ENCODE results near the gene ZBTB22. TPM values are rescaled to one million over a fixed set of nuclear protein-coding genes. Genes with fewer than 3 reads are reported as not detected.

Gene ZBTB22
- polyA plus RNA-seq, 1 donor from 2014 or later: 16.5 TPM

- no peaks in the 10 kb centered on the region for H3F3A ChIP-seq (ENCODE audit: insufficient read depth, low read length, poor library complexity, severe bottlenecking)
- H3K9ac ChIP-seq (ENCODE audit: low read length): peak within 1 kb of the TSS; percentile 81
- H3K9me3 ChIP-seq (ENCODE audit: low read length): no peaks in the 10 kb centered on the region
- no peaks in the 10 kb centered on the region for H4K20me1 ChIP-seq (ENCODE audit: insufficient read depth)
- peaks cover 18% of the 10 kb centered on the region for H3K79me2 ChIP-seq (replicated peaks; ENCODE audit: insufficient read depth, low read length)
- H3K4me2 ChIP-seq (ENCODE audit: low read length): peak within 1 kb of the TSS; percentile 75
- peak within 1 kb of the TSS; percentile 77 for H3K27ac ChIP-seq (ENCODE audit: low read length)
- H3K9me2 ChIP-seq (ENCODE audit: insufficient read depth, low read length): no peaks in the 10 kb centered on the region
- peak within 1 kb of the TSS; percentile 65 for H2AFZ ChIP-seq (ENCODE audit: low read depth, low read length)
- H3K27me3 ChIP-seq (ENCODE audit: insufficient read depth, low read depth, low read length): no peaks in the 10 kb centered on the region
- peak within 1 kb of the TSS; percentile 82 for H3K4me3 ChIP-seq (ENCODE audit: low read length)
- no peaks in the 10 kb centered on the region for H3K36me3 ChIP-seq (ENCODE audit: insufficient read depth, low read length)
- peak; percentile 64 for TF ChIP-seq SMC3 (conservative IDR thresholded peaks at IDR 0.05; ENCODE audit: poor library complexity)
- TF ChIP-seq MXI1 (conservative IDR thresholded peaks at IDR 0.05; ENCODE audit: poor library complexity, severe bottlenecking): peak; percentile 72
- peak; percentile 53 for TF ChIP-seq RAD21 (conservative IDR thresholded peaks at IDR 0.05)
- peak; percentile 46 for TF ChIP-seq EP300 (conservative IDR thresholded peaks at IDR 0.05; ENCODE audit: poor library complexity, severe bottlenecking)
- peak; percentile 74 for TF ChIP-seq CTCF (IDR thresholded peaks at IDR 0.05; ENCODE audit: poor library complexity, severe bottlenecking)
- no peak for TF ChIP-seq EZH2 (IDR thresholded peaks at IDR 0.05; ENCODE audit: borderline replicate concordance, insufficient read depth, low read length, poor library complexity, severe bottlenecking)
- TF ChIP-seq TAF1 (IDR thresholded peaks at IDR 0.05; ENCODE audit: low read depth): no peak
- peak; percentile 47 for TF ChIP-seq REST (IDR thresholded peaks at IDR 0.05; ENCODE audit: borderline replicate concordance)
- TF ChIP-seq POLR2AphosphoS5 (IDR thresholded peaks at IDR 0.05): peak; percentile 70
Measured at GRCh38 chr6:33276864-33277662, 40.5 kb downstream of the ZBTB22 start, which contains the start of gene B3GALT4. Gene B3GALT4, plus strand, starts transcription at chr6:33277123. Its CDS starts 297 bp downstream, at chr6:33277420.

- Histone ChIP-seq H3K36me3 (ENCODE audit: insufficient read depth, low read length) (no peaks in the 10 kb centered on the region), H3K27me3 (ENCODE audit: insufficient read depth, low read depth, low read length) (no peaks in the 10 kb centered on the region), H3K9ac (ENCODE audit: low read length) (peak overlapping the region; percentile 81)
Measured at GRCh38 chr6:33276581-33276863, 41.0 kb downstream of the ZBTB22 start.

More at GRCh38 chr6:33276581-33276863, 41.0 kb downstream of the ZBTB22 start:
- peak overlapping the region; percentile 77 for H3K27ac ChIP-seq (ENCODE audit: low read length)
- H3K79me2 ChIP-seq (replicated peaks; ENCODE audit: insufficient read depth, low read length): peaks cover 19% of the 10 kb centered on the region
- TF ChIP-seq TAF1 (IDR thresholded peaks at IDR 0.05; ENCODE audit: low read depth): no peak
- TF ChIP-seq RAD21 (conservative IDR thresholded peaks at IDR 0.05): no peak
- no peak for TF ChIP-seq MXI1 (conservative IDR thresholded peaks at IDR 0.05; ENCODE audit: poor library complexity, severe bottlenecking)
- no peak for TF ChIP-seq EZH2 (IDR thresholded peaks at IDR 0.05; ENCODE audit: borderline replicate concordance, insufficient read depth, low read length, poor library complexity, severe bottlenecking)
- TF ChIP-seq SMC3 (conservative IDR thresholded peaks at IDR 0.05; ENCODE audit: poor library complexity): no peak
- TF ChIP-seq POLR2AphosphoS5 (IDR thresholded peaks at IDR 0.05): no peak
- no peak for TF ChIP-seq EP300 (conservative IDR thresholded peaks at IDR 0.05; ENCODE audit: poor library complexity, severe bottlenecking)
- TF ChIP-seq CTCF (IDR thresholded peaks at IDR 0.05; ENCODE audit: poor library complexity, severe bottlenecking): no peak
- TF ChIP-seq REST (IDR thresholded peaks at IDR 0.05; ENCODE audit: borderline replicate concordance): no peak
- H3F3A ChIP-seq (ENCODE audit: insufficient read depth, low read length, poor library complexity, severe bottlenecking): no peaks in the 10 kb centered on the region
- peak overlapping the region; percentile 75 for H3K4me2 ChIP-seq (ENCODE audit: low read length)
- no peaks in the 10 kb centered on the region for H4K20me1 ChIP-seq (ENCODE audit: insufficient read depth)
- H3K9me3 ChIP-seq (ENCODE audit: low read length): no peaks in the 10 kb centered on the region
- peak overlapping the region; percentile 14 for H2AFZ ChIP-seq (ENCODE audit: low read depth, low read length)
- no peaks in the 10 kb centered on the region for H3K9me2 ChIP-seq (ENCODE audit: insufficient read depth, low read length)
- H3K4me3 ChIP-seq (ENCODE audit: low read length): peak overlapping the region; percentile 82
